ENCODE measurements around the gene VAPB.

Gene VAPB

GRCh38 chr20:58378704-58379103 lies 10.3 kb upstream of the VAPB start:
- no peak for DNase-seq

GRCh38 chr20:58381627-58382026 lies 7.4 kb upstream of the VAPB start:
- no peak for DNase-seq

GRCh38 chr20:58382096-58382495 lies 6.9 kb upstream of the VAPB start:
- DNase-seq, result no peak

GRCh38 chr20:58384821-58385220 lies 4.2 kb upstream of the VAPB start:
- no peak for DNase-seq

- no peak for DNase-seq
These were observed 914 bp upstream of the VAPB start for GRCh38 chr20:58388028-58388601.

GRCh38 chr20:58389324-58389967 lies 417 bp downstream of the VAPB start:
- DNase-seq, result no peak

- DNase-seq, result no peak
These were observed 1.1 kb downstream of the VAPB start for GRCh38 chr20:58389968-58390658.

GRCh38 chr20:58390659-58391035 lies 1.6 kb downstream of the VAPB start:
- DNase-seq, result no peak

GRCh38 chr20:58392286-58392685 lies 3.3 kb downstream of the VAPB start:
- DNase-seq, result no peak

GRCh38 chr20:58393299-58393698 lies 4.3 kb downstream of the VAPB start:
- no peak for DNase-seq

GRCh38 chr20:58394801-58395200 lies 5.8 kb downstream of the VAPB start:
- no peak for DNase-seq

- DNase-seq, result no peak
These were observed 6.6 kb downstream of the VAPB start for GRCh38 chr20:58395604-58396003.

GRCh38 chr20:58397429-58397828 lies 8.4 kb downstream of the VAPB start:
- no peak for DNase-seq

- no peak for DNase-seq
These were observed 9.2 kb downstream of the VAPB start for GRCh38 chr20:58398254-58398653.

GRCh38 chr20:58399926-58400325 lies 10.9 kb downstream of the VAPB start:
- no peak for DNase-seq

- DNase-seq, result no peak
These were observed 12.1 kb downstream of the VAPB start for GRCh38 chr20:58401162-58401561.

GRCh38 chr20:58402305-58402704 lies 13.3 kb downstream of the VAPB start:
- no peak for DNase-seq

- no peak for DNase-seq
These were observed 13.8 kb downstream of the VAPB start for GRCh38 chr20:58402827-58403226.

- DNase-seq, result no peak
These were observed 14.2 kb downstream of the VAPB start for GRCh38 chr20:58403272-58403671.

- DNase-seq, result no peak
These were observed 16.7 kb downstream of the VAPB start for GRCh38 chr20:58405504-58406291.

- no peak for DNase-seq
These were observed 17.5 kb downstream of the VAPB start for GRCh38 chr20:58406422-58407001.

- no peak for DNase-seq
These were observed 18.3 kb downstream of the VAPB start for GRCh38 chr20:58407201-58407873.

Data from NCI-H1694 (cell line).